ENCODE data around the gene SYT7.

The SYT7 gene

GRCh38 chr11:61607920-61608599 is 27.2 kb upstream of the SYT7 start:
- no peak for DNase-seq

- no peak for DNase-seq
Measured at GRCh38 chr11:61607426-61607825, 26.6 kb upstream of the SYT7 start.

- DNase-seq: no peak
Measured at GRCh38 chr11:61603667-61604066, 22.8 kb upstream of the SYT7 start.

- no peak for DNase-seq
Measured at GRCh38 chr11:61602775-61603569, 22.1 kb upstream of the SYT7 start.

GRCh38 chr11:61601512-61601911 is 20.6 kb upstream of the SYT7 start:
- no peak for DNase-seq

GRCh38 chr11:61599968-61600710 is 19.3 kb upstream of the SYT7 start:
- DNase-seq: no peak

- no peak for DNase-seq
Measured at GRCh38 chr11:61598886-61599868, 18.3 kb upstream of the SYT7 start.

GRCh38 chr11:61598374-61598773 is 17.5 kb upstream of the SYT7 start:
- DNase-seq: no peak

GRCh38 chr11:61596990-61597389 is 16.1 kb upstream of the SYT7 start:
- DNase-seq: no peak

GRCh38 chr11:61596542-61596941 is 15.7 kb upstream of the SYT7 start:
- DNase-seq: no peak

GRCh38 chr11:61594907-61595257 is 14.0 kb upstream of the SYT7 start:
- no peak for DNase-seq

GRCh38 chr11:61593151-61593550 is 12.3 kb upstream of the SYT7 start:
- DNase-seq: no peak

GRCh38 chr11:61592176-61592575 is 11.3 kb upstream of the SYT7 start:
- DNase-seq: no peak

GRCh38 chr11:61589961-61590360 is 9.1 kb upstream of the SYT7 start:
- DNase-seq: no peak

GRCh38 chr11:61588728-61589191 is 7.9 kb upstream of the SYT7 start:
- no peak for DNase-seq

- DNase-seq: peak; percentile 79
Measured at GRCh38 chr11:61587951-61588727, 7.3 kb upstream of the SYT7 start.

GRCh38 chr11:61587541-61587941 is 6.7 kb upstream of the SYT7 start:
- DNase-seq: peak; percentile 25

- DNase-seq: no peak
Measured at GRCh38 chr11:61586792-61587430, 6.0 kb upstream of the SYT7 start.

- DNase-seq: no peak
Measured at GRCh38 chr11:61585115-61585514, 4.2 kb upstream of the SYT7 start.

- DNase-seq: no peak
Measured at GRCh38 chr11:61581931-61582330, 1.1 kb upstream of the SYT7 start.

- DNase-seq: no peak
Measured at GRCh38 chr11:61580271-61580888, 496 bp downstream of the SYT7 start.
